Left lobe of liver (tissue), 2 donors: ENCODE measurements around the gene ITGB2. TPM values are rescaled to one million over a fixed set of nuclear protein-coding genes. Genes with fewer than 3 reads are reported as not detected.
"Not testable (repeated sequence)": the region's sequence is repeated elsewhere in the genome, so short reads cannot be mapped to it uniquely, and the experiment has no call there.

ENCODE experiments used
- ATAC-seq: fragments of 200-7000 bp; cut with Tn5 transposase; one replicate; pipeline ENCODE4 v1.9.1; 2020; ENCODE audit warnings: mild to moderate bottlenecking, moderate library complexity
- DNase-seq: peaks from one replicate; pipeline ENCODE4 v3.0.0-alpha.2; 2020; ENCODE audit warnings: low spot score
- total RNA-seq: library from RNA; stranded (reverse); gene quantifications from one replicate; pipeline ENCODE4 v1.2.1, GENCODE V29; 2021
- donor health status: DM: no; HTN: no; CAD: no; lungs with moderate emphysema.
- donor health status: DM: no; HTN: yes; CAD: no.

ITGB2 gene
- total RNA-seq, 1 donor from 2014 or later = 13.6 TPM

DNA sequence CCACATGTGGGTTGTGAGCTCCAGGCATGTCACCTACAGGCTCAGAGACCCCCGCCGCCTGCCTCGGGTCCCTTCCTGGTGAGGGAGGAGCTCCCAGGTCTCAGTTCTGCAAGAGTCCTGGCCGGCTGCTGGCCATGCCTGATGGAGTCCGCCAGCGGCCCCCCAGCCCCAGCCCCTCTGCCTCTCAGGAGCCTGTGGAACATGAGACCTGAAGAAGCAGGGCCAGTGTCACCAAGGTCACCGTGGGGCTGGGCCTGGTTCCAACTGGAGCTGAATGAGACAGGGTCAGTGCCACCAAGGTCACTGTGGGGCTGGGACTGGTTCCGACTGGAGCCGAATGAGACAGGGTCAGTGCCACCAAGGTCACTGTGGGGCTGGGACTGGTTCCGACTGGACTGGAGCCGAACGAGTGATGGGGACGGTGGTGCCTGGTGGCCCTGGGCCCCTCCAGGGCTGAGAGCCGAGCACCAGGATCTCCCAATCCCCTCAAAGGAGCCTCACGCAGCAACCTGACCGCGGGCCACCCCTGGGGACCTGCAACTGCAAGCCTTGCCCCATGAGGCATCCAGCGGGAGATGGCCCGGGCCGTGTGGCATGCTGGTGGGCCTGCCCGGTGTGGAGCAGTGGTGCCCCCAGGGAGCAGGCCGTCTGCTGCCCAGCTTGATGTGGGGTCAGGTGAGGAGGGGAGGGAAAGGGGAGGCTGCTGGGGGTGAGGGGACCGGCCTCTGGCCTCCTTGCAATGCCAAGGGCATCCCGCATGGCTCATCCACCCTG is 32.7 kb downstream of the ITGB2 start:
- ATAC-seq (peak; percentile 69), DNase-seq (peak; percentile 78)

DNA sequence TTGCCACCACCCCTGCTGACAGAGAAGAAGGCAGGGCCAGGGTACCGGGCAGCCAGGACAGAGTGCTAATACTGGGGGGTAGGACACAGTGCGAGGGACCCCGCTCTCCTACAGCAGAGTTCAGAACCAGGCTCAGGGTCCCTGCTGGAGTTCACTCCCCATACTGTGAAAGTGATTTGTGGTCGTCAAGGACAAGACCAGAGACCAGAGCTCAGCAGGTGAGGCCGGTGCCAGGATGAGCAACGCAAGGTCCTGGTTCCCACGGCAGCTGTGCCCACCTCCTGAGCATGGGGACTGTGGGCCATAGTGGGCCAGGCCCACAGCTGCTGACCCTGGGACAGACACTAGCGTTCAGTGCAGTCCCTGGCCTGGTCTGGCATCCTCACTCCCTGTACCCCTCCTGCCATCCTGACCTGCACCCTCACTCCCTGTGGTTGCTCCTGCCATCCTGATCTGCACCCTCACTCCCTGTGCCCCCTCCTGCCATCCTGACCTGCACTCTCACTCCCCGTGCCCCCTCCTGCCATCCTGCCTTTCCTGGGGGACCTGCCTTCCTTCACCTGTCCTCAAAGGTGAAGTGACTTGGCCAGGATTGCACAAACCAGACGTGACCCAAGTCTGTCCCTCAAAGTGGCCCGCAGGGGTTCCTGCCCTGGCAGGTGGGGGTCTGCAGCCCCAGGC is 33.4 kb downstream of the ITGB2 start:
- ATAC-seq = no peak
- no peak for DNase-seq

GRCh38 chr21:44886113-44887075 is 34.3 kb downstream of the ITGB2 start:
- no peak for DNase-seq
- no peak for ATAC-seq

- peak; percentile 84 for ATAC-seq
- DNase-seq = peak; percentile 88
Observed at GRCh38 chr21:44885615-44886014, 35.1 kb downstream of the ITGB2 start.

DNA sequence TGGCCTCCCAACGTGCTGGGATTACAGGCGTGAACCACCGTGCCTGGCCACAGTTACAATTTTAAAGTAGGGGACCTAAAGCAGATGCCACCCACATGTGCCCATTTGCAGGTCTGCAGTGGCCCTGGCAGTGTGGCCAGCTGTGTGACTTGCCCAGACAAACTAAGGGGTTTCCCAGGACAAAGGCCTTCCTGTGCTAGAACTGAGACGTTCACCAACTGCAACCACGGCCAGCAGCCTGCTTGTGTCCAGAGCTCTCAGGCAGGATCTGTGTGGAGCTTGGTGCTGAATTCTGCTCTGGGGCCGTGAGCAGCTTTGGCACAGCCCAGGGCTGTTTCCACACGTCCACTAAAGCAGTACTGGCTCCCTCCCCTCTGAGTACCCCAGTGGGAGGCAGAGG is 36.6 kb downstream of the ITGB2 start:
- DNase-seq (no peak), ATAC-seq (peak; percentile 37)

DNA sequence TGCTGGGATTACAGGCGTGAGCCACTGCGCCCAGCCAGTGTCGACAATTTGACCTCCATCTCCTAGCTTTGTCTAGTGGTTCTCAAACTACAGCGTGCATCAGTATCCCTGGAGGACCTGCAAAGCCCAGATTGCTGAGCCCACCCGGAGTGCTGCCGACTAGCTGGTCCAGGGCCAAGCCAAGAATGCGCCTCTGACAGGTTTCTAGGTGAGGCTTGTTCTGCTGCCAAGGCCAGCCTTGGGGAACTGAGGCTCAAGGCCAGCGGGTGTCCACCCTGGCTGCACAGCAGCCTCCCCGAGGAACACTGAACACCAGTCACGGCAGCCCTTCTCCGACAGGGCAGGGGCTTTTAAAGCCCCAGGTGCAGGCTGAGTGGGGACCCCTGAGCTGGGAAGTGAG is 37.4 kb downstream of the ITGB2 start:
- no peak for ATAC-seq

DNA sequence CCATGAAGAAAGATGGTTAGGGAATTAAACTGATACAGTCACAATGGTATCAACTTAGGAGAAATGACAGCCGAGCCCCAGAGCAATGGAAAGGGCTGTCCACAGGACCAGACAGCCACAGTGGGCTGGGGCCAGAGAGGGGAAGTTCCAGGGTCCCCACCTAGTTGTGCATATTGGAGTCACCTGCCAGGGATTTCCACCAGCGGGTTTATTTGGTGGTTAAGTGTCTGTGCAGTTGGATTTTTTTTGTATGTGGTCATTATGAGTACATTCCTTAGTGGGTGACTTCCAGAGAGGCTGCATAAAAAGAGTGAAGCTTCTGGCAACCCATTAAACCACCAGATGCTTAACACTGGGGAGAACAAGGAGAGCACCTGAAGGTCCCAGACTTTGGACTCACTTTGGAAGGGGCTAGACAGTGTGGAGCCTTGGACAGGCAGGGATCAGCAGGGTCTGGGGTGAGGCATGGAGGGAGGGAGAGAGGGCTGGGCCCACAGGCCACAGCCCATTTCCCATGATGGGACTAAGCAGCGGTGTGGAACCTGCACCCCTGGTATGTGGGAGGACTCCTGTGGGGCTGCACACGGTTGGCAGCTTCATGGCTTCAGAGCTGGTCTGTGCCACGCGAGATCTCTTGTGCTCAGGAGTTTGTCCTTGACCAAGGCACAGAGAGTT is 39.4 kb downstream of the ITGB2 start:
- ATAC-seq (no peak), DNase-seq (no peak)

More for the DNA sequence above, 37.4 kb downstream of the ITGB2 start:
- DNase-seq = no peak

- no peak for DNase-seq
- no peak for ATAC-seq
Observed at GRCh38 chr21:44880405-44881197, 40.1 kb downstream of the ITGB2 start.

- ATAC-seq, DNase-seq: not testable (repeated sequence)
Observed at GRCh38 chr21:44879238-44879637, 41.5 kb downstream of the ITGB2 start.

DNA sequence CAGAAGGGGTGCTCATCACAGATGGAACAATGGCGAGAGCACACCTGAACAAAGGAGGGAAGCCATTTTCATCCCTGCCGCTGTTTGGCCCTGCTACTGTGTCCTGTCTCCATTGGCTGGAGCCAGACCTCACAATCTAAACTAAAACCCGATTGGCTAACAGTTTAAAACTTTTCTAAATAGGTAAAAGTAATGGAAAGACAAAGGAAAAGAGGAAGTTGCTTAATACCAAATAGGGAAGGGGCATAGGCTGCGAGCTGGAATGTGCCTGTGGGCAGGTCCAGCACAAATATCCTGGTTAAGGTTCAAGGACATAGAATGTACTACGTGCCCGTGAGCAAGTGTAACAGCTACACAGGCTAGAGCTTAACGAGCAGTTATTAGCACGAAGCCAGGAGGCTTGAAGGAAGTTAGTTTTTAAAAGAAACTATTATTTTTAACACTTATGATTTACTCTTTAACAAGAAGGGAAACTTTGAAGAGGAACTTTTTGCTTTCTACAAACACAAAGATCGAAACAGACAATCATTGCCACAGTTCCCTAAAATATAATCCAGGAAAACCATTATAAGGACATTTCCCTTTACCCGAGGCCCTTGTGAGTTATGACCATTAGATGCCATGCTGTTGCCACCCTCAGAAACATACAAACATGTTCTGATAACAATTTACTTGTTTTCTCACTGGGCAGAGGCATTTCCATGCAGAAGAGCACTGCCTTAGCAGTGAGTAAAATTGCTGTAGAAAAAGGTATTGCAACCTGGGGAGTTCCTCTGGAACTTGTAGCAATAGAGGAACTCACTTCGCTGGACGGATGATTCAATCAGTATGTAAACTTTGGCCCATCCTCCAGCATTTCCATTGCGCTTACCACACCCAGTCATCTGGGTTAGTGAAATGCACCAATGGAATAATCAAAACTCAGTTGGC is 42.4 kb downstream of the ITGB2 start:
- peak; percentile 76 for DNase-seq
- ATAC-seq = no peak

DNA sequence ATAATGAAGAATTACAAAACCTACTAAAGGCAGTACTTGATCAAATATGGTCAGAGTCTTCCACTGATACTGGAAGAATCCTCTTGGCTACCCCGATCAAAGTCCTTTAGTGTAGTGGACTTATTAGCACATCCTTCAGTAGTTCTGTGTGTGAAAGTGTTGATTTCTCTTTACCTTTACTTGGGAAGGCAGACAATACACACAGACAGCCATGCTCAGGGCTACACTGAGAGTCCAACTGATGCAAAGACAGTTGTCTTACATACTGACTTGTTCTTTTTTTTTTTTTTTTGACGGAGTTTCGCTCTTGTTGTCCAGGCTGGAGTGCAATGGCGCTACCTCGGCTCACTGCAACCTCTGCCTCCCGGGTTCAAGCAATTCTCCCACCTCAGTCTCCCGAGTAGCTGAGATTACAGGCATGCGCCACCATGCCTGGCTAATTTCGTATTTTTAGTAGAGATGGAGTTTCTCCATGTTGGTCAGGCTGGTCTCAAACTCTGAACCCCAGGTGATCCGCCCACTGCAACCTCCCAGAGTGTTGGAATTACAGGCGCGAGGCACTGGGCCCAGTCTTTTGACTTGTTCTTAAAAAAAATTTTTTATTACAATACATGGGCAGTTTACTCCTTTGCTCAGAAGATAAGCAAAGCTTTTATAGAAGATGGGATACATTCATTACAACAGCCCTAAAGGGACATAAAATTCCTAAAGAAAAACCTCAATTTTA is 43.7 kb downstream of the ITGB2 start:
- ATAC-seq (no peak), DNase-seq (no peak)

DNA sequence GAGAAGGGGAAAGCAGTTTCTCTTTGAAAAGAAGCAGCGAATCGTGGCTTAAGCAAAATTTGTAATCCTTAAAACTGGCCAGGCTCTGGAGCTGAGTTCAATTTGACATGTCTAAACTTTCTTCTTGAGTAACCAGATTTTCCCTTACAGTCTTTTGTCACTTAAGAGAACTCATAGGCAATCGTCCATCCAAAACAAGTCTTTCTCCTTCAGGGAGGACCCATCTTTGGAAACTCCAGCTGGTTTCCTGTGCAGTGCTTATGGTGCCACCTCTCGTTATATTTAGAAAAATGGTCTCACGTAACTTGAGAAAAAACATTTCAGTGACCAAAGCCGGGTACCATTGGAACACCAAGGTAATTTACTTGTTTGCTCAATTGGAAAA is 45.4 kb downstream of the ITGB2 start:
- no peak for ATAC-seq
- DNase-seq = no peak

DNA sequence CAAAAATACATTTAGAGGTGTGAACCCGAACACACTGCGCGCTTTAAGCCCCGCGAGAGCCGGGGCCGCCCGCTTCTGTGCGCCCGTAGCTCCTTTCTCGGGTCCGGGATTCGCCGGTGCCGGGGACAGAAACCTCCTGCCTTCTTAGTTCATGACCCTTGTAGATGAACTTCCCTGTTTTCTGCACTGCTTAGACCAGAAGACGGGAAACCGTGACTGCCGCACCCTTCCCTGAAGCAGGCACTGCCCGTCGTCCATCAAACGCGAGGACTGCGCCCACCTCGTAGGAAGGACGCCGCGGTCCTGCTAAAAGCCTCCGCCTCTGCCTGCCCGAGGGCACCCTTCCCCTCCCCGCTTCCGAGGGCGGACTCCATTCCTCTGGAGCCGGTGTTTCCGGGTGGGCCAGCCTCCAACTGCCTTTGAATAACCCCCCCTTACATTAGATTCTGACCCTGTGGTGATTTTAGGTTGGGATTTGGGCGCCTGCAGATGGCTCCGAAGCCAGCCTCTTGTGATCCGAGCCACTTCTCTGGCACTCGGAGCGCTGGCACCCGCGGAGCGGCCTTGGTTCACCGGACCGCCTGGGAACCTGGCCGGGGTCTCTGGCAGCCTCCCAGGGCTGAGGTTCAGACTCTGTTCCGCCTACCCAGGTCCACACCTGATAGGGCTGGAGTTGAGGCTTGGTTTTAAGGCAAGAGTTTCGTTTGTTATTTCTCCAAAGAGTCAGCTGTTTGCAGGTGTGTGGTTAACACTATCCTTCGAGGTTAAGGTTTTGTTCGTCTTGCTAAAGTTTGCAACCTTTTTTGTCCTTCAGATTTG is 46.0 kb downstream of the ITGB2 start:
- DNase-seq (peak; percentile 96), ATAC-seq (peak; percentile 50)

DNA sequence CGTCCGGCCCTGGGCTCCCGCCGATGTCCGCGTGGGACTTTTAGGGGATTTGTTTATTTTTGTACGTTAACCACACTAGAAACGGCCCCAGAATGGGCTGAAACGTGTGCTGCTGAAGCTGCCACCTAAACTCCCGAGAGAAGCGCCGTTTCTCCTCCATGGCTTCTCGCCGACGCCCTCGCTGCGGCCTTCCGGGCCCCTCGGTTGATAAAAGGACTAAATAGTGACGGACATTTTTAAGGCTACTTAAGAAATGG is 46.5 kb downstream of the ITGB2 start:
- DNase-seq = no peak

GRCh38 chr21:44873356-44874239 is 47.1 kb downstream of the ITGB2 start, which contains the start of gene PTTG1IP:
Gene PTTG1IP (minus strand): TSS chr21:44873690. CDS start chr21:44873616, 74 bp downstream.
- DNase-seq = peak; percentile 100
- ATAC-seq = peak; percentile 74

More for the DNA sequence above, 46.5 kb downstream of the ITGB2 start:
- ATAC-seq = no peak

DNA sequence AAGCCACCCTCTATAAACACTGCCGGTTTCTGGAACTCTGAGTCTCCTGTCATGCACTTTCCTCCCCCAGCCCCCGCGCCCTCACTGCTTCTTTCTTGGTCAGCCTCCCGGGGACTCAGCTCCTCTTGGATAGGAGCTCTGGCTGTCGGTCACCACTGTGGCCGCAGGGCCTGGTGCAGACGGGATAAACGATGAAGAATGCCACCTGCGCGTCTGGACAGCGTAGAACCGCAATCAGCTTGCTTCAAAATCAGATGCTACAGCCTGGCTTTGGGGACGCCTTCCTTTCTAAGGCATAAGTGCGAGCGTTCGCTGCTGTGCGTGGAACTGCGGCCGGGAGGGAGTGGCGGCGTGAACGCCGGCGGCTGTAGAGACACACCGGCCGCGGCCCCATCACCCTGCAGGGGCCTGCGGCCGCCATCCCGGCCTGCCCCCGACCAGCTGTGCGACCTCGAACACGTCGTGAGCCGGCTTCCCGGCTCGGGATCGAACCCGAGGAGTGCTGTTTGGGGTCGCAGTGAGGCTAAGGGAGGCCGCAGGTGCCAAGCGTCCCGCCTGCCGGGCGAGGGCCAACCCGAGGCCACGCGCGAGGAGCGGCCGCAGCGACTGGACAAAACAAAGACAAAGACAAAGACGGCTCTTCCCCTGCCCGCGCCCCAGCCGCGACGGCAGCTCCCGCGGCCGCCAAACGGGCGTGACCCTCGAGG is 47.9 kb downstream of the ITGB2 start:
- DNase-seq (peak; percentile 65), ATAC-seq (peak; percentile 2)
